Activated CD8-positive, alpha-beta memory T cell treated with anti-CD3 and anti-CD28 coated beads, Interleukin-2, amount 50 U/mL, for 48 hours (primary cell): ENCODE data around the gene SLC35E3.
A peak's percentile ranks its signal among the peaks of the same experiment; 100 is the strongest.

Experiments
- DNase-seq: peaks from one replicate; pipeline ENCODE4 v3.0.0-alpha.2; 2020

SLC35E3 gene

GRCh38 chr12:68771223-68771925 lies 25.4 kb downstream of the SLC35E3 start:
- DNase-seq = no peak

GRCh38 chr12:68772714-68773113 lies 26.7 kb downstream of the SLC35E3 start:
- DNase-seq = no peak

DNA sequence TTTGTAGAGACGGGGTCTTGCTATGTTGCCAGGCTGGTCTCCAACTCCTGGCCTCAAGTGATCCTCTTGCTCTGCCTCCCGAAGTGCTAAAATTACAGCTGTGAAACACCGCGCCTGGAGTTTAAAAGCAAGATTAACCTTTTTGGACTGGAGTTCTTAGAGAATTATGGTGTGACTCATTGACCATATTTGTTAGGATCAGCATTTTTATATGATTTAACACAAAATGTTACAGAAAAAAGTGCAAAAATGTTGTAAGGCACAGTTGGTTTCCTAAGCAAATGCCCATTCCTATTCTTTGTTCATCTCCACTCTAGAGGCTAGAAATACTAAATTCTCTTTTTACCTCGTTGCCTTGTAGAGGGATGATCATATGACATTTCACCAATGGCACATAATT lies 27.6 kb downstream of the SLC35E3 start:
- no peak for DNase-seq

- no peak for DNase-seq
These were observed 29.2 kb downstream of the SLC35E3 start for GRCh38 chr12:68775121-68775630.

- DNase-seq = no peak
These were observed 31.1 kb downstream of the SLC35E3 start for GRCh38 chr12:68776976-68777610.

- DNase-seq = no peak
These were observed 33.3 kb downstream of the SLC35E3 start for GRCh38 chr12:68779280-68779679.

- no peak for DNase-seq
These were observed 34.8 kb downstream of the SLC35E3 start for GRCh38 chr12:68780731-68781130.

- no peak for DNase-seq
These were observed 35.8 kb downstream of the SLC35E3 start for GRCh38 chr12:68781728-68782127.

DNA sequence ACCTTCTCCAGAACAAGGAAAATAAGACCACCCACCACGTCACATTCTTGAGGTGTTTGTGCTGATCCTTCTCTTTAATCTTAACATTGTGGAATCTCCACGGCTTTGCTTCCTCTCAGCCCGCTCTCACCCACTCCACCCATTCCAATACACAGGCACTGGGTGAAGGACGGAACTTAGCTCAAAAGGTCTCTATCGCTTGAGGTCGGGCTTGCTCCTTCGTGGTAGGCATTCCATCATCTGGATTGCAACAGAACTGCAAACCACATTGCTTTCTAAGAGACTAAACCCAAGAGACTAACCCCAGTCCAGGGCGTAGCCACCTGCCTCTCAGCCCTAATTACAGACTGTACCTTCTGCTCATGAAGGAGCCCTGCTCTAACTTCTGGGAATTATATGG lies 38.0 kb downstream of the SLC35E3 start:
- DNase-seq = no peak

DNA sequence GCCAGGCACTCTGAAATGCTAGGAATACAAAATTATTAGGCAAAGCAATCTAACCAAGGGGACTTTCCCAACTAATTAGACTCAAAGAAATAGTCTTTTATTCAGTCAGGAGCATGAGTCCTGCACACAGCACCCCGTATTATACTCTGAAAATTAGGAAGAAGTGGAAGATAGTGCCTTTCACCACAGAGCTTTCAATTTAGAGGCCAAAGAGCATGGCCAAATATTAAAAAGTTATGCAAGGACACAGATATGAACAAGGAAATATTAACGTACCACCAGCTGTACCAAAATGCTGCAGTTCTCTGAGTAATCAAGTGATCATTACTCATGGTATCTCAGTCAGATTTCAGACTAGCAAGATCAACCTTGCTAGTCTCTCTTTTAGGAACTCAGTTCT lies 39.4 kb downstream of the SLC35E3 start:
- DNase-seq = no peak

GRCh38 chr12:68785823-68786222 lies 39.8 kb downstream of the SLC35E3 start:
- no peak for DNase-seq

DNA sequence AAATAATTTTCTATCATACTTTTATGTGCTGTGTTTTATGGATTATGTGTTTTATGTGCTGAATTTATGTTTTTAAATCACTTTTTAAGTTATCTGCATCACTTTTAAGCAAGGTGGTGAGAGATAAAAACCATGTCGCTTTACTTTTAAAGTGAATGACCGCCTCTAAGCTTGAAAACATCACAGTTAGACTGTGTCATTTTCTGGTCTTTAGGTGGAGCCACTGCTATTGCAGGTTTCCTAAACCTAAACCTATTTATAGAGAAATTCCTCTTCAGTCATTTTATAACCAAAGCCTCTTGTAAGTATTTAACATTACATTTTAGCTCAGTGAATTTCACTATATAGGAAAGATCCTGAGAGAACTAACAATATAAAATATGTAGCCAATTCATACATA lies 41.0 kb downstream of the SLC35E3 start:
- DNase-seq = no peak

- DNase-seq = no peak
These were observed 42.7 kb downstream of the SLC35E3 start for GRCh38 chr12:68788554-68789143.

DNA sequence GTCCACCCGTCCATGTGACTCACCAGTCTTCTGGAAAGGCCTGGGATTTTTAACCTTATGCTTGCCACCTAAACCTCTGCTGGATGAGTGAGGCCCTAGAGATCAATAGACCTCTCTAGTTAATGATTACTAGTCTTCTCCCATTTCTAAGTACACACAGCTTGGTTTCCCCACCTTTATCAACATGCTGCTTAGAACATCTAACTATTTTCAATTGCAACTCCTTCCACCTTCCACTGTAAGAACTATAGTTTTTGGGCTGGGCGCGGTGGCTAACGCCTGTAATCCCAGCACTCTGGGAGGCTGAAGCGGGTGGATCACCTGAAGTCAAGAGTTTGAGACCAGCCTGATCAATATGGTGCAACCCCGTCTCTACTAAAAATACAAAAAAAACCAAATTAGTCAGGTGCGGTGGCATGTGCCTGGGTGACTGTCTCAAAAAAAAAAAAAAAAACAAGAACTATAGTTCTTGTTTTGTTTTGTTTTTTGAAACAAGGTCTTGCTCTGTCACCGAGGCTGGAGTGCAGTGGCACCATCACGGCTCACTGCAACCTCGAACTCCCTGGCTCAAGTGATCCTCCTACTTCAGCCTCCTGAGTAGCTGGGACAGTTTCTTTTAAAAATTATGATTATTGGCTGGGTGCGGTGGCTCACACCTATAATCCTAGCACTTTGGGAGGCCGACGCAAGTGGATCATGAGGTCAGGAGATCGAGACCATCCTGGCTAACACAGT lies 43.3 kb downstream of the SLC35E3 start:
- DNase-seq = no peak

GRCh38 chr12:68790081-68790951 lies 44.3 kb downstream of the SLC35E3 start:
- no peak for DNase-seq

DNA sequence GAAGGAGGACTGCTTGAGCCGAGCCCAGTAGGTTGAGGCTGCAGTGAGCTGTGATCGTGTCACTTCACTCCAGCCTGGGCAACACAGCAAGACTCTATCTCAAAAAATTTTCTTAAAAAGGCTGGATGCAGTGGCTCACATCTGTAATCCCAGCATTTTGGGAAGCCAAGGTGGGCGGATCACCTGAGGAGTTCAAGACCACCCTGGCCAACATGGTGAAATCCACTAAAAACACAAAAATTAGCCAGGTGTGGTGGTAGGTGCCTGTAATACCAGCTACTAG lies 44.9 kb downstream of the SLC35E3 start:
- DNase-seq = no peak

GRCh38 chr12:68791897-68792481 lies 46.0 kb downstream of the SLC35E3 start:
- no peak for DNase-seq

GRCh38 chr12:68792952-68793351 lies 47.0 kb downstream of the SLC35E3 start:
- DNase-seq = no peak

DNA sequence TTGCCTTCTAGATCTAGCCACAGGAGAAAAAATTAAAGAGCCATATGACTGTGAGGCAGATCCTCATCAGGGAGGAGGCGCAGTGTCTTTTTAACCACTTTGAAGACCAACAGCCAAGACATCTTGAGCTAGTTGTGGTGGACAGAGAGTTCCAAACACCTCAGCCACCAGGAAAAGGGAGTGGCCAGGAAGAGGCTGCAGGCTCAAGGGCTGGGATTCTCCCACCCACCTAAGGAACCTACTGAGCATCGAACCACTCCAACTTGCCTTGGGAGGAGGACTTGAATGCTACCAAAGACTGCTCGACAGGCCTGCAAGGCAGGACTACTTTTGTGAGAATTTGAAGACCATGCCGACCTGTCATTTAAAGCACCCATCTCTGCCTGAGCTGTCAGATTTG lies 47.5 kb downstream of the SLC35E3 start:
- peak; percentile 13 for DNase-seq

DNA sequence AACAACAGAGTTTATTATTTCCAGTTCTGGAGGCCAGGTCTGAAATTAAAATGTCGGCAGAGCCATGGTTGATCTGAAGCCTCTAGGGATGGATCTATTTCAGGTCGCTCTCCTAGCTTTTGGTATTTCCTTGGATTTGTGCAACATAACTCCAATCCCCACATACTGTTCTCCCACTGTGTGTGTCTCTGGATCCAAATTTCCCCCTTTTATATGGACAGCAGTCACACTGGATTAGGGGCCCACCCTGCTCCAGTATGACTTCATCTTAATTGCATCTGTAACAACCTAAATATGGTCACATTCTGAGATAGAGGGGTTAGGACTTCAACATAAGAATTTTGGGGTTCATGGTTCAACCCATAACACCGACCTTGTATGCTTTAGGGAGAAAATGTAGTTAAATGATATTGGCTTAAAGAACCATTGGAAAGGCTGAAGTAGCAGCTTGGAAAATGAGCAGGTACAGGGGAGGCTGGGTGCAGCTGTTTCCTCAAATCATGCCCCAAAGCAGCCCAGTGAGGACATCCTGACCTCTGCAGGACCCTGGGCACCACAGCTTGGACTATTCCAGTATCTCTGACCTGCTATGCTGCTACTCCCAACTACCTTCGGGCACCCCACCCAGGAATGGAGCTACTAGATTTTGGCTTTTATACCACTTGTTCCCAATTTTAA lies 48.1 kb downstream of the SLC35E3 start:
- peak; percentile 48 for DNase-seq

GRCh38 chr12:68794653-68795251 lies 48.8 kb downstream of the SLC35E3 start:
- DNase-seq = no peak
